Left kidney (tissue), 2 donors: ENCODE measurements around the gene STAG1. TPM values are rescaled to one million over a fixed set of nuclear protein-coding genes. Genes with fewer than 3 reads are reported as not detected.
"Not testable (repeated sequence)": the region's sequence is repeated elsewhere in the genome, so short reads cannot be mapped to it uniquely, and the experiment has no call there.

ENCODE experiments used
- DNase-seq: peaks from one replicate; pipeline ENCODE4 v3.0.0-alpha.2; 2013
- polyA plus RNA-seq: library from polyadenylated mRNA; unstranded; fragments of 120-200 nt; gene quantifications from one replicate; pipeline ENCODE4 v1.2.1, GENCODE V29; 2013; ENCODE audit not compliant: insufficient read length

Gene STAG1
- polyA plus RNA-seq, 1 donor: 59.1 TPM

DNA sequence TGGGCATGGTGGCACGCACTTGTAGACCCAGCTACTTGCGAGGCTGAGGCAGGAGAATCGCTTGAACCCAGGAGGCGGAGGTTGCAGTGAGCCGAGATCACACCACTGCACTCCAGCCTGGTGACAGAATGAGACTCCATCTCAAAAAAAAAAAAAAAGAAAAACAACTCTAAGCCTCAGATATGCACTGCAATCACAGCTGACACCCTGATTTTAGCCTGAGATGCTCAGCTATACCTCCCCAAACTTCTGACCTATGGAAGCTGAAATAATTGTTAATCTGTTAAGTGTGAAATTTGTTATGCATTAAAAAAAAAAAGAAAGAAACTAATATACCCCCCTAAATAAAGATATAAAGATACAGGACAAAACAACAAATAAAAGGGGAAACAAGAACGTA, 2.6 kb downstream of the STAG1 start:
- DNase-seq: not testable (repeated sequence)

DNA sequence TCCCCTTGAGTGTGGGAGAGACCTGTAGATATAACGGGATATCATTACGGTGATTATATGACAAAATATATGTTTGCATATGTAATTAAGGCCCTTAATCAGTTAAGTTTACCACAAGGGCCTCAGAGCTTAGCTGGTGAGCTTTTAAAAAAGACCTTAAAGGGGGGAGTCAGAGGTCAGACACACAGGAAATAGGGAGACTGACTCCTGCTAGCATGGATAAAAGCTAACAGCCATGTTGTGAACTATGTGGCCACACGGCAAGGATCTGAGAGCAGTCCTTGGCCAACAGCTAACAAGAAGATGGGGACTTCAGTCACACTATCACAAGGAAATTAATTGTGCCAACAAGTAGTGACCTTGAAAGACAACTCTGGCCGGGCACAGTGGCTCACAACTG, 3.1 kb downstream of the STAG1 start:
- DNase-seq: no peak

DNA sequence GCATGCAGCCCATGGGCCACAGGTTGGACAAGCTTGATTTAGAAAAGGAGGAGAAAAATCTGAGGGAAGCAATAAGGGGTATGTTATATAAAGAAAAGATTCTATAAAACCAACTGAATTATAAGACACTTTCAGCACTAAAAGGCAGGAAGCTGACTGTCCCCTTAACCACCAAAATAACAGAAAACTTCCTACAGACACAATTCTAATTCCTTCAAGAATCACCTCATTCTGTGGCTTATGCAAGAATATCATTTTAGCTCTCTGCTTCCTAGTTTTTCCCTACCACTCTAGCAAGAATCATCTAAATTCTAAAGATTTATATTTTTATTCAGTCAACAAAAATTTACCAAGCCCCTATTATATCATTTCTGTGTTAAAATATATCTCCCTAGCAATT, 6.3 kb downstream of the STAG1 start:
- DNase-seq: no peak

DNA sequence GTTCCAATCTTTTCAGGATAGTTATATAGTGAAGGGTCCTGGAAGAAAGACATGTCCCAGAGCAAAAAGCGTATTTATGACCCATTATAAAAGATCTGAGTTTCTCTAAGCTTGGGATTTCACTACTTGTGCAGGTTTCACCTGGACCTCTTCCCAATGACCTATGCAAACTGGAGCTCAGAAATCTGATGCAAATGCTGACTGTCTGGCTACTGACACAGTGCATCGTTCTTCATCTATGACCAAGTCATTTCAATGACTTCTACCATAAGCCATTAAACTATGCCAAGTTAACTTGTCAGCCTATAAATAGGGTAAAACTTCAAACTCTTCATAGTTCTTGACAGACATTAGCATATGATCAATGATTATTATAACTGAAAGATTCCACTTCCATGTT, 11.1 kb downstream of the STAG1 start:
- DNase-seq: no peak

DNA sequence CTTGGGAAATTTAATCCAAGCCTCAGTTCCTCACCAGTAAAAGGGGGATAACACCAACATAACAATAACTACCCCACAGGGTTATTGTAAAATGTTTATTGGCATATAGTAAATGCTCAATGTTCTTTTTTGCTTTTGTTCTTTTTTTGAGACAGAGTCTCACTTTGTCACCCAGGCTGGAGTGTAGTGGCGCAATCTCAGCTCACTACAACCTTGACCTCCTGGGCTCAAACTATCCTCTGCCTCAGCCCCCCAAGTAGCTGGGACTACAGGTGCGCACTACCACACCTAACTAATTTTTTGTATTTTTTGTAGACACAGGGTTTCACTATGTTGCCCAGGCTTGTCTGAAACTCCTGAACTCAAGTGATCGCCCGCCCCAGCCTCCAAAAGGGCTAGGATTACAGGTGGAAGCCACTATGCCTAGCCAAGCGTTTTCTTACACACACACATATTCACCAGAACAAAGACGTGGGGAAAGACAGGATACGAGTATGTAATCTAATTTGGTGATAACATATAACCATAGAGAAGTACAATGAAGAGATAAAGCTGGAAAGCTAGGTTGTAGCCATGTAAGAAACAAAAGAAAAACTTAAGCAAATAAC, 11.7 kb downstream of the STAG1 start:
- no peak for DNase-seq

DNA sequence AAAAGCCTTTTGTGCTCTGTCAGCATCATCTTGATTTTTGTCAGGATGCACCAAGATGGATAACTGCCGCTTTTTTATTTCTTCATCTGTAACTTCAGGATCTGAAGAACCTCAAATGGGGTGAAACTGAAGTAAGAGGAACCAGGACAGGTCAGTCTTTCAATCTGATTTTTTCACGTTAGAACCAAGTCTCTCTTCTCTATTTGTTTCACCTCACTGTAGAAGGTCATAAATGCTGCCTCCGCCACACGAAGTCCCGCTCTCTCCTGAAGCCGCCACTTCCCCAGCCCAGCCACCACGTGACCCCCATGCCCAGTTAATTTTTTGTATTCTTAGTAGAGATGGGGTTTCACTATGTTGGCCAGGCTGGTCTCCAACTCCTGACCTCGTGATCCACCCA, 15.2 kb downstream of the STAG1 start:
- not testable (repeated sequence) for DNase-seq

DNA sequence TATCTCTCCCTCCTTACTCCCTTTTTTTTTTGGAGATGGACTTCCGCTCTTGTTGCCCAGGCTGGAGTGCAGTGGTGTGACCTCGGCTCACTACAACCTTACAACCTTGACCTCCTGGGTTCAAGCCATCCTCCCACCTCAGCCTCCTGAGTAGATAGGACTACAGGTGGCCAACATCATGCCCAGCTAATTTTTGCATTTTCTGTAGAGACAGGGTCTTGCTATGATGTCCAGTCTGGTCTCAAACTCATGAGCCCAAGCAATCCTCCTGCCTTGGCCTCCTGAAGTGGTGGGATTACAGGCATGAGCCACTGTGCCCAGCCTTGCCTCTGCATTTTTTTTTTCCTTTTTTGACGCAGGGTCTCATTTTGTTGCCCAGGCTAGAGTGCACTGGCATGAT, 17.1 kb downstream of the STAG1 start:
- no peak for DNase-seq

DNA sequence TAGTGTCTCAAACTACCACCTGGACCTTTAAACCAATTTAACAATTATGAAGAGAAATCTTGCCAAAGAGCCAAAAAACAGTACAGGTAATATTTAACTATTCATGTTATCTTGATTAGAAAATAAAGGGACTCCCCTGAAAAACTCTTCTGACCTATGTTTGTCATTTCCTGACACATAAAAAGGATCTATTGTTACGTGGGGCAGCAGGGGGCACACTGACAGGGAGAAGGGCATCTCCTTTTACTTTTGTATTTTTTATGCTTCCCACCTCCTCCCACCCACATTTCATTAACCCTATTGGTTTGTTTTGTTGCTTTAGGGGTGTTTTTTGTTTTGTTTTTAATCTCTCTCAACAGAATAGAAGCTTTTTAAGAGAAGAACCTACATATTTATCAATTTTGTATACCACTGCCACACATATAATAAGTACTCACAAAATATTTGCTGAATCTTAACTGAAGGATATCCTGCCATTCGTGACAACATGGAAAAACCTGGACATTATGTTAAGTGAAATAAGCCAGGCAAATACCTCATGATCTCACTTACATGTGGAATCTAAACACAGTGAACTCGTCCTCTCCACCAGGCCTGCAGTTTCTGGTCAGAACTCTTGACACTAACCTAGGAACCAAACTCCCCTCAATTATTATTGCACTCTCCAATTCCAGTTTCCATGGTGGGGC, 17.7 kb downstream of the STAG1 start:
- no peak for DNase-seq

DNA sequence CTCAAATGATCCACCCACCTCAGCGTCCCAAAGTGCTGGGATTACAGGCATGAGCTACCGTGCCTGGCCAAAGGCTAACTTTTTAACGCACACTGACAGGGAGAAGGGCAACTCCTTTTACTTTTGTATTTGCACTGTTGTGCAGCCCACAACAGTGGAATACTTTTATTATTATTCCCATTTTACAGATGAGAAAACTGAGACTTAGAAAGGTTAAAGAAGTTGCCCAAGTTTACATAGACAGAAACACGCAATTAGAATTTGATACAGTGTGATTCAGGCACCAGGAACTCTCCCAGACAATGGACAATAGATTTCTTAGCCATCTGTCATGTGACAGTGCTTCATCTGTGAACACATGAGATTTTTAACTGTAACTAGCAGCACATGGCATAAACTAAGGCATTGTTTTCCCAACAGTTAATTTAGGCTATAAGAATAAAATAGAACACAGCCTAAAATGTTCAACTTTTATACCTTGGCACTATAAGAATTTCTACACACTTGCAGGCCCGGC, 18.8 kb downstream of the STAG1 start:
- DNase-seq: no peak

DNA sequence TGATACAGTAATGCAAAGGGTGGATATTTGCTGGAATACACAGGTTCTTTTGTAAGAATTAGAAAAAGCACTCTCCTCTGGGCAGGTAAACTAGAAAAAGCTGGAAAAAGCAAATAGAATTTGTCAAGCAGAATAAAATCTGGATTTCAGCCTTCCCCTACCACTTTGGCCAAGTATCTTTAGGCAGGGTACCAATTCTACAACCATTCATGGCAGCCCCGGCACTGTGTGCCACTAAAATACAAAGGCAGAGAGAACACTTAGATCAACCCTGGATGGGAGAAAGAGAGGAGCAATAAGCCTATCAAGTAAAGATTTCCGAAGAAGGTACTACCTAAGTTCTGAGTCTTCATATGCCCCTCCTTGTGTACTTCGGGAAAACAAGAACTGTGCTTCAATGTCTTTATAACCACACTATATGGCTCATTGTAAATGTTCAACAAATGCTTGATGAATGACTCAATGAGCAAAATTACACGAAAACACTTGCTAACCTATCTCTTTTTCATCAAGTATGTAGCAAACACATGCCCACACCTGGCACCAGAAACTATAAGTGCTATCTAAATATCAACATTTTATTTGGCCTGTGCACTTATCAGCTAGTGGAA, 20.8 kb downstream of the STAG1 start:
- no peak for DNase-seq

DNA sequence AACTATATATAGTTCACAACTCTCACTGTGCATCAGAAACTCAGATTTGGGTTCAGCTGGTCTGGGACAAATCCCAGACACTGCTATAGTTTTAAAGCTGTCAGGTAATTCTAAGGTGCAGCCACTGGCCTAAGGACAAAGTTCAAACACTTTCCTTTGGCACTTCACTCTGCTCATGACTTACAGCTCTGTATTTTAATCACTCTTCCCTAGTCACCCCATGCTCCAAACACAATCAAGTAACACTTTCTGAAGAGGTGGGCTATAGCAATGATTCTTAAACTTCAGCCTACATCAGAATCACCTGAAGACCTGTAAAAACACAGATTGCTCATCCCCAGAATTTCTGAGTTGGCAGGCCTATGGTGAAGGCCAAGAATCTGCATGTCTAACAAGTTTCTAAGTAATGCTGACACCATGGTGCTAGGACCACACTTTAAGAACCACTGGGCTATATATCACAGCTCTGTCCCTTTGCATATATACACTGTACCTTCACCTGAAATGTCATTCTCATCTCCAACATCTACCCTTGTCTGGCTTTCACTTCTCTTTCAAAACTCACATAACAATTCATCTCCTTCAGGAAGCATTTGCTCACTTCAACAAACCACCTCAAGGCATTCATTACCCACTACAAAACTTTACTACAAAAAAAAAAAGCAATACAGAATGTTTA, 21.4 kb downstream of the STAG1 start:
- DNase-seq: no peak

DNA sequence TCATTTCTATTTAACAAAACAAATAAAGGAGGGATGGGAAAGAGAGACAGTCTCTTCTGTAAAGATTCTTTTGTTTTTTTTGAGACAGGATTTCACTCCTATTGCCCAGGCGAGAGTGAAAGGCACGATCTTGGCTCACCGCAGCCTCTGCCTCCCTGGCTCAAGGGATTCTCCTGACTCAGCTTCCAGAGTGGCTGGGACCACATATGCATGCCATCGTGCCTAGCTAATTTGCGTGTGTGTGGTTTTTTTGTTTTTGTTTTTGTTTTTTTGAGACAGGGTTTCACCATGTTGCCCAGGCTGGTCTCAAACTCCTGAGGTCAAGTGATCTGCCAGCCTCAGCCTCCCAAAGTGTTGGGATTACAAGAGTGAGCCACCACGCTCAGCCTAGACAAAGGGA, 23.3 kb downstream of the STAG1 start:
- no peak for DNase-seq

DNA sequence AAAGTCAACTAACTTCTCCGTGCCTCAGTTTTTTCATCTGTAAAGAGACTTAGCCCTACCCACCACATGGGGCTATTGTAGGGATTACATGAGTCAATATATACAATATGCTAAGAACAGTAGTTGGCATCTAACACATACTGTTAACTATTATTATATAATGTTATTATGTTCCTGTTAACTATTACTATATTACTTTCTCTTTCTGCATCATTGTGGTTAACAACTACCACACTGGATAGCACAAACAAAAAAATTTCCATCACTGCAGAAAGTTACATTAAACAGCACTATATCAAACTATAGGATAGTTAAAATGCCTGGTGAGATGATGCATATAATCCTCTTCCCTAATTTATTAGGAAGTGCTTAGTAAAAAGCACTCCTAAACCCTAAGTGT, 23.7 kb downstream of the STAG1 start:
- DNase-seq: no peak

DNA sequence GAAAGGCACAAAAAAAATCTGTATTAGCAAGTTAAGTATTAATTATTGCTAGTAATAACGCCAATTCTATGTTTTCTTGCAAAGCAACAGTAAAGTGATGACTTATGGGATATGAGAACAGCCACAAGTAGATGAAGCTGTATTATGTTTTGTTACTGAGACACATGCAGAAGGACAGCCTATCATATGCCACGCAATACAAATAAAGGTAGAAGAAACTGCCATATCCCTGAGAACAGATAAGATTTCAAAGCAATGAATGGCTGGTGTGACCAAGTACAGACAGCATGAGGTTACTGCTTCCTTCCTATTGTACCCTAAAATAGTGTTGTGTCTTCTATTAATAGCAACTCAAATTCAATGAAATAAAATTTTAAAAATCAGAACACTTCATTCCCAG, 26.7 kb downstream of the STAG1 start:
- no peak for DNase-seq

DNA sequence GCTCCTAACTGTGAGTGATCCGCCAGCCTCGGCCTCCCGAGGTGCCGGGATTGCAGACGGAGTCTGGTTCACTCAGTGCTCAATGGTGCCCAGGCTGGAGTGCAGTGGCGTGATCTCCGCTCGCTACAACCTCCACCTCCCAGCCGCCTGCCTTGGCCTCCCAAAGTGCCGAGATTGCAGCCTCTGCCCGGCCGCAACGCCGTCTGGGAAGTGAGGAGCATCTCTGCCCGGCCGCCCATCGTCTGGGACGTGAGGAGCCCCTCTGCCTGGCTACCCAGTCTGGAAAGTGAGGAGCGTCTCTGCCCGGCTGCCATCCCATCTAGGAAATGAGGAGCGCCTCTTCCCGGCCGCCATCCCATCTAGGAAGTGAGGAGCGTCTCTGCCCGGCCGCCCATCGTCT, 29.3 kb downstream of the STAG1 start:
- not testable (repeated sequence) for DNase-seq

DNA sequence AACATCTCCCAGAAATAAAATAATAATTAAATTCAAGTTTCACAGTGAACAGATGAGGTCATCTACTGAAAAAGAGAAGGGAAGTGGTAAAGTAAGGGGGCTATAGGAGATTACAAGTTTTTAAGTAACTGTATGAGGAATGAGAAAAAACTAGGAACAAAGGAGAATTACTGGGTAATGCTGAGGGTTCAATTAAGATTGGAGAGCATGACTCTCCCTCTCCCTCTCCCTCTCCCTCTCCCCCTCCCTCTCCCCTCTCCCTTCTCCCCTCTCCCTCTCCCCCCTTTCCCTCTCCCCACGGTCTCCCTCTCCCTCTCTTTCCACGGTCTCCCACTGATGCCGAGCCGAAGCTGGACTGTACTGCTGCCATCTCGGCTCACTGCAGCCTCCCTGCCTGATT, 29.8 kb downstream of the STAG1 start:
- DNase-seq: not testable (repeated sequence)

DNA sequence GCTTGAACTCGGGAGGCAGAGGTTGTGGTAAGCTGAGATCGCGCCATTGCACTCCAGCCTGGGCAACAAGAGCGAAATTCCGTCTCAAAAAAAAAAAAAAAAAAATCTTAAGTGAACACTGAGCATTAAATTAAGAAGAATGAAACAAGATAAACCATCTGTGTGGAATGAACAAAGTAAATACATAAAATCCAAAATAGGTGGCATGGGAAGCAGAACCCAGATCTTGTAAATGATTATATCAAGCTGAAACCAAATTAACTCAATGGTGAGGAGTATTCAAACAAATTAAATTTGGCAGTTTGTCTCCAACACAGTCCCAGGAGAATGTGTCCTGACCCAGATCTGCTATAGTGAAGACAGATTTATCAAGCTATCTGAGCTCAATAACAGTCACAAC, 32.1 kb downstream of the STAG1 start:
- no peak for DNase-seq

DNA sequence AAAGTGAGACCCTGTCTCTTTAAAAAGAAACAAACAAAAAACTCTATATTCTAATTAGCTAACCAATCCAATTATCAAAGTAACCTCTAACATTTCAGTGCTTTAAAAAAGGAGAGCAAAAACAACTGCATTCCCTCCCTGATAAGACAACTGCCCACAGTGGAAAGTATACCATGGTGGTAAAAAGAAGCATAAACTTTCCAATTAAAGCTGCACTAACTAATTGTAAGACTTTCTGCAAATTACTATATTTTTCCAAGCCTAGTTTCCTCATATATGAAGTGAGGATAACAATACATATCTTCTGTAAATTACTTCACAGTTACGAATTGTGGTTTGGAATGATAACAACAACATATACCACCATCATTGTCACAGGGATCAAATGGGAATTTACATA, 35.5 kb downstream of the STAG1 start:
- no peak for DNase-seq

DNA sequence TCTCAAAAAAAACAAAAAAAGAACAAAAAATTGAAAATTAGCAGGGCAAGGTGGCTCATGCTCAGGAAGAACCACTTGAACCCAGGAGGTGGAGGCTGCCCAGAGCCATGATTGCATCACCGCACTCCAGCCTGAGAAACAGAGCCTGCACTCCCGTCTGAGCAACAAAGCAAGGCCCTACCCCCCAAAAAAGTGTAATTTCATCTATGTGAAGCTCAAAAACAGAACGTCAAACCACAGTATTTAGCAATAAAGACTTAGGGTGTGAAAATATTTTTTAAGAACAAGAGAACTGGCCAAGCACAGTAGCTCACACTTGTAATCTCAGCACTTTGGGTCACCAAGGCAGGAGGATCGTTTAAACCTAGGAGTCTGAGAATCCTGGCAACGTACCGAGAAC, 38.2 kb downstream of the STAG1 start:
- DNase-seq: no peak

DNA sequence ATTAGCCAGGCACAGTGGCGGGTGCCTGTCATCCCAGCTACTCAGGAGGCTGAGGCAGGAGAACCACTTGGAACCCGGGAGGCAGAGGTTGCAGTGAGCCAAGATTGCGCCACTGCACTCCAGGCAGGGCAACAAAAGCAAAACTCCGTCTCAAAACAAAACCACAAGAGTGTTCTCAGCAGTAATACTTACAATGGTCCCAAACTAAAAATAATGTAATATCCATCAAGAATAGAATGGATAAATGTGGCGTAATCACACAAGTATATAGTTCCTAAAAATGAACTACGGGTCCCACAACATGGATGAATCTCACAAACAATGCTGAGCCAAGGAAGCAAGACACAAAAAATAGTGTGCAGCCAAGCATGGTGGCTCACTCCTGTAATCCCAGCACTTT, 39.2 kb downstream of the STAG1 start:
- DNase-seq: no peak

DNA sequence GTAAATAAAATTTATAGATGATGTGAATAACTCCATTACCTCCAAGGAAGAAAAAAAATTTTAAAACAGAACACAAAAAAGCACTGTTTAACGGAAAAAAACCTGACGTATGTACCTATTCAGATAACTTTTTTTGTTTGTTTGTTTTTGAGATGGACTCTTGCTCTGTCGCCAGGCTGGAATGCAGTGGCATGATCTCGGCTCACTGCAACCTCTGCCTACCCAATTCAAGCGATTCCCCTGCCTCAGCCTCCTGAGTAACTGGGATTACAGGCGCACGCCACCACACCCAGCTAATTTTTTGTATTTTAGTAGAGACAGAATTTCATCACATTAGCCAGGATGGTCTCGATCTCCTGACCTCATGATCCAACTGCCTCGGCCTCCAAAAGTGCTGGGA, 40.3 kb downstream of the STAG1 start:
- DNase-seq: not testable (repeated sequence)

DNA sequence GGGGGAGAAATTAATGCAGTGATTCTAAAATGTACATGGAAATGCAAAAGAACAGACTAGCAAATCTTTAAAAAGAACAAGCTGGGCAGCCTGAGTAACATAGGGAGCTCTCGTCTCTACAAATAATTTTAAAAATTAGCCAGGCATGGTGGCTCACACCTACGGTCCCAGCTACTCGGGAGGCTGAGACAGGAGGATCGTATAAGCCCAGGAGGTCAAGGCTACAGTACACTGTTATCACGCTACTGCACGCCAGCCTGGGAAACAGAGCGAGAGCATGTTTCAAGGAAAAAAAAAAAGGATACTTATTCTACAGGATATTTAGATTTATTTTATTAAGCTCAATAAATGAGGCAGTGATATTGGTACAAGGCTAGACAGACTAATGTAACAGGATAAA, 40.9 kb downstream of the STAG1 start:
- DNase-seq: no peak

DNA sequence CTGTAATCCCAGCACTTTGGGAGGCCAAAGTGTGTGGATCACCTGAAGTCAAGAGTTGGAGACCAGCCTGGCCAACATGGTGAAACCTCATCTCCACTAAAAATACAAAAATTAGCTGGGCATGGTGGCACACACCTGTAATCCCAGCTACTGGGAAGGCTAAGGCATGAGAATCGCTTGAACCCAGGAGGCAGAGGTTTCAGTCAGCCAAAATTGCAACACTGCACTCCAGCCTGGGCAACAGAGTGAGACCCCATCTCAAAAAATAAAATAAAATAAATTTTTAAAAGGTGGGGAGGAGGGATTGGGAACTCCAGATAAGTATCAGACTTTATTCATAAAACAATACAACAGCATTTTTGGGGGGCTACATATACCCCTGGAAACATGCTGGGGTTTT, 42.4 kb downstream of the STAG1 start:
- not testable (repeated sequence) for DNase-seq
